ENCODE data around the gene BOD1. TPM values are rescaled to one million over a fixed set of nuclear protein-coding genes. Genes with fewer than 3 reads are reported as not detected.

BOD1 gene
- total and polyA plus RNA-seq, 9 donors: 45.8 to 76.1 (median 61.7) TPM

GRCh38 chr5:173598686-173599085 is 17.8 kb downstream of the BOD1 start:
- Histone ChIP-seq H3K27me3 (no peaks in the 10 kb centered on the region), H3K4me1 (ENCODE audit: insufficient read depth) (peaks cover 6% of the 10 kb centered on the region), H3K27ac (no peak overlapping the region), H3K4me3 (no peak overlapping the region), H3K9me3 (no peaks in the 10 kb centered on the region), H3K36me3 (no peaks in the 10 kb centered on the region)
- 62 to 75% (median 65%) methylated on average over 4 of the region's 4 CpGs for WGBS, 3 donors
- no peak for DNase-seq
- intact Hi-C loops (cut with DNase I): no loop called here
- TF ChIP-seq CTCF (IDR thresholded peaks at IDR 0.05) (no peak), EP300 (IDR thresholded peaks at IDR 0.05) (no peak), POLR2A (IDR thresholded peaks at IDR 0.05) (no peak)

DNA sequence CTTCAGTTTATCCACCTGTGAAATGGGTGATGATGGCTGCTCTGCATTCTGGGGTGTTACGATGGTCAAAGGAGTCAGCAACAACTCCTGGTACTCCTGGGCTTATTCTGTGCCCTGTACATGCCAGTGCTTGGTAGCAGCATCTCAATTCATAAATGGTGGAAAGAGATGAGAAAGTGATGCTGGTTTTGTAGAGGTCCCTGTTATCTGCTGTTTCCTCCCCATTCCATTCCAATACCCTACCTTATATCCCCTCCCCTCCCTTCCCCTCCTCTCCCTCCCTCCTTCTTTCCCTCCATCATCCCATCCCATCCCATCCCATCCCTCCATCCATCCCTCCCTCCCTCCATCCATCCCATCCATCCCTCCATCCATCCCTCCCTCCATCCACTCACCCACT is 19.1 kb downstream of the BOD1 start:
- intact Hi-C loops (cut with DNase I): no loop called here
- TF ChIP-seq EP300 (IDR thresholded peaks at IDR 0.05): no peak
- no peak for TF ChIP-seq CTCF (IDR thresholded peaks at IDR 0.05)
- TF ChIP-seq POLR2A (IDR thresholded peaks at IDR 0.05): no peak

GRCh38 chr5:173595841-173596240 is 20.6 kb downstream of the BOD1 start:
- intact Hi-C loops (cut with DNase I): no loop called here
- Histone ChIP-seq H3K9me3 (peaks cover 0 to 4% of the 10 kb centered on the region in 2 donors), H3K27ac (no peak overlapping the region), H3K4me3 (no peak overlapping the region), H3K36me3 (no peaks in the 10 kb centered on the region), H3K4me1 (ENCODE audit: insufficient read depth) (peaks cover 3% of the 10 kb centered on the region), H3K27me3 (no peaks in the 10 kb centered on the region)
- TF ChIP-seq CTCF (IDR thresholded peaks at IDR 0.05): no peak
- no peak for TF ChIP-seq POLR2A (IDR thresholded peaks at IDR 0.05)
- no peak for TF ChIP-seq EP300 (IDR thresholded peaks at IDR 0.05)
- DNase-seq: no peak
- WGBS, 3 donors: 50 to 58% (median 54%) methylated on average over 3 of the region's 3 CpGs

More for the DNA sequence above, 19.1 kb downstream of the BOD1 start:
- H3K27me3 ChIP-seq: no peaks in the 10 kb centered on the region
- no peak overlapping the region for H3K27ac ChIP-seq
- WGBS, 3 donors: 94 to 100% (median 94%) methylated on average over 1 of the region's 1 CpG
- no peaks in the 10 kb centered on the region for H3K36me3 ChIP-seq
- no peak overlapping the region for H3K4me3 ChIP-seq
- peaks cover 3% of the 10 kb centered on the region for H3K4me1 ChIP-seq (ENCODE audit: insufficient read depth)
- peaks cover 0 to 4% of the 10 kb centered on the region in 2 donors for H3K9me3 ChIP-seq
- no peak for DNase-seq

DNA sequence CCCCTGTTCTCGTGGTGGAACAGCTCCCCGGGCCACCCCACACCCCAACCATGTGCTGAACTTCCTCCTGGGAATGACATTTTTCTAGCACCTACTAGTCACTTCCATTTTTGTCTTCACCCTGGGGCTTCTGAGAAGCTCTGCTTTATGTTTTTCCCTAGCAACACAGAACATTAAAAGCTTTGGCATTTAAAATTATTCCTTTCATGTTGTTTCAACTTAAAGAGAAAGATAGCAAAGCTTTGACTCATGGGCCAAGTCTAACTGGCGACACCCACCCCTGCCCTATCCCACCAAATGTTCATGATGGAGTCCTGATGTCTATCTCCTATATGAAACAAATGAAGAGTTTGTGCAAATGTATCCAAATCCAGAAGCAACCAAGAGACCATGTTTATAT is 22.4 kb downstream of the BOD1 start:
- no peak for DNase-seq
- Histone ChIP-seq H3K4me3 (no peak overlapping the region), H3K36me3 (no peaks in the 10 kb centered on the region), H3K4me1 (ENCODE audit: insufficient read depth) (peaks cover 8% of the 10 kb centered on the region), H3K27me3 (no peaks in the 10 kb centered on the region), H3K9me3 (peaks cover 0 to 4% of the 10 kb centered on the region in 2 donors), H3K27ac (no peak overlapping the region)
- intact Hi-C loops (cut with DNase I): no loop called here
- 86 to 95% (median 92%) methylated on average over 3 of the region's 3 CpGs for WGBS, 3 donors
- TF ChIP-seq CTCF (IDR thresholded peaks at IDR 0.05) (no peak), POLR2A (IDR thresholded peaks at IDR 0.05) (no peak), EP300 (IDR thresholded peaks at IDR 0.05) (no peak)

All from ovary (tissue), 9 donors.